ACHN (cell line): ENCODE results near the gene KCTD13.
A peak's percentile ranks its signal among the peaks of the same experiment; 100 is the strongest.

Experiments used
- DNase-seq: peaks from one replicate; pipeline ENCODE4 v3.0.0-alpha.2; 2015
- in situ Hi-C: cut with HindIII; loops from 2 replicates; pipeline ENCODE4 v1.10.0; 2017; ENCODE audit warnings: low sequenced_read_pairs, low pct_ligation_motif_present, low pct_unique_long_range_greater_than_20kb

Gene KCTD13

DNA sequence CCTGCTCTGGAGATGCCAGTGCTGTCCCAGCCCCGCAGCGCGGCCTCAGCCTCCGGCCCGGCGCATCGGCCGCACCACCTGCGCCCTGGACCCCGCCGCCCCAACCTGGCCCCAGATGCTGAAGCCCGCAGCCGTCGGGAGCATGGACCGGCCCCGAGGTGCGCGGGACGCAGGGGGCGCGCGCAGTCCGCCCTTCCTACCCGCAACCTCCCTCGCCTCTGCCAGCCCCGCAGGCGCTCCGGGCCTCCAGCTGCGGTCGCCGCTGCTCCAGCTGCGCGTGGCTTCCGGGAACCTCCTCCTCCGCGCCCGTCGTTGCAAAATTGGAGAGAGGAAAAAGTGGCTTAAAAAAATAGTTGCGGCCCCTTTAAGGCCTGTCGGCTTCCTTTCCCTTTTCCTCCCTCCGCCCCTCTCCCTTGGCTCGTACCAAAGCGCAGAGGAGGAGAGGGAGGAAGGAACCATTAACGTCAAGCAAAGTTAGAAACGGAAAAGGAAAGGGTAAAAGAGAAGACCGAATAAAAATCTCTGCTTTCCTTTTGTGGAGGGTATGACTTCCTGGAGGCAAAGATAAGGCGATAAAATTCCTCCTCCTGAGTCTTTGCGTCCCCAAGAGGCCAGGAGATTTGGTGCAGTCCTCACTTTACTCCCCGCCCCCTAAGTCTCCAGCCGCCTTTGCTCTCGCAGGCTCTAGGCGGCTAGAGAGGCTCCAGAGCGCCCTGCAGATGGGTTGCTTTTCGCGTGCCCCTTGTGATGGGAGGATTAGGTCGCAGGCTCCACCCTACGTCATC, 63.0 kb downstream of the KCTD13 start, which contains the start of gene CDIPT:
Gene CDIPT (minus strand): TSS at position 343 of the 785 bp plus-strand sequence. CDS start 369 bp downstream, outside the sequence.
- DNase-seq: peak; percentile 99
- in situ Hi-C loops: no loop called here

DNA sequence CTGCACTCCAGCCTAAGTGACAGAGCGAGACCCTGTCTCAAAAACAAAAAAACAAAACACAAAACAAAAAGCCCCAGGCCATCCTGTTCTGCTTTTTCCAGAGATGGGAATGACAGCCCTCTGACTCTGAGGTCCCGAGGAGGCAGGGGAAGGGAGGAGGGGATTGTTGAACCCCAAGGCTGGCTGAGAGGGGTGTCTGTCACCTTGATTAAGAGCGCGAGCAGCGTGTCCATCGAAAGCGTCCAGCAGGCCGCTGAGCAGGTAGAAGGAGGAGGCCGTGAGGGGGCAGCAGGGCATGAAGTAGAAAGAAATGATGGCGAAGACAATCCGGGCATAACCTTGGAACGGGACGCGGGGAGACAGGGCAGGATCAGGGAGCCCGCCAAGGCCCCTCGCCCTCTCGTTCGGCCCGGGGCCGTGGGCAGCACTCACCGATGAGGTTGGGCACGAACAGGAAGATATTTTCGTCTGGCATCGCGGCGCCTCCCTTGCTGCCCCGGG, 63.6 kb downstream of the KCTD13 start:
- DNase-seq: peak; percentile 52
- in situ Hi-C loops: no loop called here

DNA sequence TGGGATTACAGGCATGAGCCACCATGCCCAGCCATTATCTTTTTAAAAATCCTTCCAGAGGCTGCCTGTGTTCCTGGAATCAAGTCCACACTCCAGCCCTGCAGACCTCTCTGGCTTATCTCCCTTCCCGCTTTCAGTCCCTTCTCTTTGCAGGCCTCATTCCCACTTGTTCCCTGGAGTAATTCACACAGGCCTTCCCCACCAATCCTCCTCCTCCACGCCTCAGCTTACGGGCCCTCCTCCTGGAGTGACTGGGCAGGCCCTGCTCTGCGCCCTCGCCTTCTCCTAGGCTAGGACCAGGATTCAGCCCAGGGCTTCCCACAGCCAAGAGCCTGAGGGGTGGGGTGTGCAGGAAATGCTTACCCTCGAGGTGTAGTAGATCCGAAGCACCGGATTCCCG, 65.8 kb downstream of the KCTD13 start:
- no peak for DNase-seq
- in situ Hi-C loops: no loop called here

GRCh38 chr16:29858974-29859373, 67.1 kb downstream of the KCTD13 start:
- in situ Hi-C loops: no loop called here
- no peak for DNase-seq

DNA sequence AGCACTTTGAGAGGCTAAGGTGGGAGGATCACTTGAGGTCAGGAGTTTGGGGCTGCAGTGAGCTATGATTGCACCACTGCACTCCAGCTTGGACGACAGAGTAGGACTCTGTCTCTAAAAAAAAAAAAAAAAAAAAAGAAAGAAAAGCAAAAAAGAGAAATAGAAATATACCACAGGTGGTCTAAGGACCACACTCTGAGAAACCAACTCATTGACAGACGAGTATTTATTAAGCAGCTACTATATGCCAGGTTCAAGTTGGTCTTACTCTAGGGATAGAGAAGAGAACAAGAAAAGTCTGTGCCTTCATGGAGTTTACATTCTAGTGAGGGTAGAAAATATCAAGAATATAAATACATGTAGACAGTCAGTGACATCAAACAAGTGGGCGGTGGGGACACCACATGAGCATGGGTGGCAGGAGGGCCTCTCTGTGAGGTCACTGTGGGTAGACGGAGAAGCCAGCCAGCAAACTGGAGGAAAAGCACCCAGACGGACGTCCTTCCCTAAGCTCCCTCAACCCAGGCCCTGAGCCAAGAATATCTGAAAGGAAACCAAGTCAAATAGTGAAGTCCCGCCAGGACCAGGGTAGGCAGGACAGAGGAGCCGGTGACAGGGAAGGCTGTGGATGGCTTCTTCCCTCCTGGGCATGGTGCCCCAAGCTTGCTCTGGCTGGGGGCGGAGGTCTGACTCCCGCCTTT, 67.7 kb downstream of the KCTD13 start:
- no peak for DNase-seq
- in situ Hi-C loops: no loop called here

DNA sequence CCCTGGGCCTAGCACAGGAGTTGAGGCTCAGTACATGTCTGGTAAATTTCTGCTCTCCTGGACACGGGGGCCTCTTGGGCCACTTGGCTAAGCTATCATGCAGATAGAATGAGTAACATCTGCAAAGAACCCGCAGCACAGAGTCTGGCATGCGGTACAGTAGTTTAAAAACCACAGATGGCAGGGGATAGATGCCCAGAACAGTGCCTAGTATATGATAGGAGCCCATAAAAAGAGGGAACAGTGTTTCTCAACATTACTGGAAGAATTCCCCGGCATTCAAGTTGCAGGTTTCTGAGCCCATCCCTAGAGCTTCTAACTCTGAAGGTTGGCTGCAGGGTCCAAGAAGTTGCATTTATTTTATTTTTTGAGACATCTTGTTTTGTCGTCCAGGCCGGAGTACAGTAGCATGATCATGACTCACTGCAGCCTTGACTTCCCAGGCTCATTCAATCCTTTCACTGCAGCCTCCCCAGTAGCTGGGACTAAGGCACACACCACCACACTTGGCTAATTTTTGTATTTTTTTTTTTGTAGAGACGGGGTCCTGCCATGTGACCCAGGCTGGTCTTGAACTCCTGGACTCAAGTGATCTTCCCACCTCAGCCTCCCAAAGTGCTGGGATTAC, 68.8 kb downstream of the KCTD13 start:
- in situ Hi-C loops: no loop called here
- no peak for DNase-seq
